Kidney tubule cell (primary cell): ENCODE measurements around the gene PAQR5.

ENCODE experiments used
- DNase-seq: peaks from one replicate; pipeline ENCODE4 v3.0.0-alpha.2; 2018; ENCODE audit warnings: low spot score

The PAQR5 gene

GRCh38 chr15:69392352-69392751 is 93.6 kb downstream of the PAQR5 start:
- DNase-seq: peak; percentile 20

GRCh38 chr15:69393831-69394491 is 95.2 kb downstream of the PAQR5 start:
- DNase-seq: peak; percentile 78

GRCh38 chr15:69394556-69395282 is 96.0 kb downstream of the PAQR5 start:
- DNase-seq: peak; percentile 75

- no peak for DNase-seq
Observed at GRCh38 chr15:69395460-69395859, 96.7 kb downstream of the PAQR5 start.

- DNase-seq: no peak
Observed at GRCh38 chr15:69395991-69396390, 97.3 kb downstream of the PAQR5 start.

- DNase-seq: peak; percentile 59
Observed at GRCh38 chr15:69398491-69398891, 99.8 kb downstream of the PAQR5 start.

GRCh38 chr15:69400850-69401249 is 102.1 kb downstream of the PAQR5 start:
- peak; percentile 38 for DNase-seq

GRCh38 chr15:69402816-69403215 is 104.1 kb downstream of the PAQR5 start:
- DNase-seq: no peak

GRCh38 chr15:69403594-69403993 is 104.9 kb downstream of the PAQR5 start:
- no peak for DNase-seq

GRCh38 chr15:69405110-69405509 is 106.4 kb downstream of the PAQR5 start:
- no peak for DNase-seq

- no peak for DNase-seq
Observed at GRCh38 chr15:69407719-69408400, 109.1 kb downstream of the PAQR5 start.

- no peak for DNase-seq
Observed at GRCh38 chr15:69408841-69409240, 110.1 kb downstream of the PAQR5 start.

GRCh38 chr15:69410248-69410874 is 111.6 kb downstream of the PAQR5 start:
- peak; percentile 83 for DNase-seq

- no peak for DNase-seq
Observed at GRCh38 chr15:69412274-69412673, 113.6 kb downstream of the PAQR5 start.

- DNase-seq: no peak
Observed at GRCh38 chr15:69412701-69413100, 114.0 kb downstream of the PAQR5 start.

- DNase-seq: peak; percentile 96
Observed at GRCh38 chr15:69413822-69414700, 115.3 kb downstream of the PAQR5 start, which contains the start of gene KIF23. Gene KIF23 (plus strand): TSS chr15:69414349. CDS start chr15:69414466, 117 bp downstream.

GRCh38 chr15:69414701-69415167 is 116.0 kb downstream of the PAQR5 start:
- DNase-seq: peak; percentile 91

GRCh38 chr15:69415381-69415780 is 116.7 kb downstream of the PAQR5 start:
- no peak for DNase-seq

- no peak for DNase-seq
Observed at GRCh38 chr15:69417581-69417980, 118.9 kb downstream of the PAQR5 start.

GRCh38 chr15:69421498-69421897 is 122.8 kb downstream of the PAQR5 start:
- no peak for DNase-seq

GRCh38 chr15:69422336-69422895 is 123.7 kb downstream of the PAQR5 start:
- no peak for DNase-seq
